T-helper 1 cell treated with Interleukin-12 subunit alpha and Interleukin-12 subunit beta and Interleukin-4 antibody, amounts not matched to agents 30 ng/mL and 1 ng/mL, for 36 hours (primary cell): ENCODE measurements around the gene EPG5. TPM values are rescaled to one million over a fixed set of nuclear protein-coding genes. Genes with fewer than 3 reads are reported as not detected.
"Not testable (repeated sequence)": the region's sequence is repeated elsewhere in the genome, so short reads cannot be mapped to it uniquely, and the experiment has no call there.

Source experiments
- intact Hi-C: fragments of 100-400 bp; cut with micrococcal nuclease; formaldehyde crosslinking; loops from one replicate; pipeline ENCODE4 v1.15.1; 2024
- total RNA-seq: library from RNA; stranded (reverse); gene quantifications from 2 replicates; pipeline ENCODE4 v1.2.3, GENCODE V29; 2022

The EPG5 gene
- total RNA-seq, 1 donor from 2014 or later = 23.9 TPM

GRCh38 chr18:45874491-45875184, 92.5 kb downstream of the EPG5 start:
- intact Hi-C loops = loop anchor here (1.0 to 10.0 kb wide), 5 partner anchors 92 to 1520 kb away; partner anchors contain the start of gene EPG5

- intact Hi-C loops = loop anchor here (10.0 kb wide), 1 partner anchor 1517 kb away; no protein-coding TSS in a partner anchor
Measured at GRCh38 chr18:45871431-45872084, 95.6 kb downstream of the EPG5 start.

DNA sequence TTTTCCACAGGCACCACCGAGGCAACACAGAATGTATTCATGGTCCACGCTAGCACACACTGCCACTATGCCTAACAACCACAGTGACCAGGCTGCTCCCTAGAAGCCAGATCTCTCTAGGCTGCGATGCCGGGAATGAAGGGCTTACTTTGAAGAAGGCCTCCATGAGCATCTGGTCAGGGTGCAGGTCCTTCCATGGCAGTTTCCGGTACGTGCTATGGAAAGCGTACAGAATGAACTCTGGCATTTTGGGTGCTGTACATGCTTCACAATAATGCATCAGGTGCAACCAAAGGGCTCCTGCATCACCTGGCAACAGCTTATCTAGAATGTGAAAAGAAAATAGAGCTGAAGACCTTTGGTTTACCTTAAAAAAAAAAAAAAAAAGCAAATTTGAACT, 96.7 kb downstream of the EPG5 start:
- intact Hi-C loops = loop anchor here (10.0 kb wide), 1 partner anchor 1516 kb away; no protein-coding TSS in a partner anchor

- intact Hi-C loops = no loop called here
Measured at GRCh38 chr18:45865466-45865865, 101.7 kb downstream of the EPG5 start.

DNA sequence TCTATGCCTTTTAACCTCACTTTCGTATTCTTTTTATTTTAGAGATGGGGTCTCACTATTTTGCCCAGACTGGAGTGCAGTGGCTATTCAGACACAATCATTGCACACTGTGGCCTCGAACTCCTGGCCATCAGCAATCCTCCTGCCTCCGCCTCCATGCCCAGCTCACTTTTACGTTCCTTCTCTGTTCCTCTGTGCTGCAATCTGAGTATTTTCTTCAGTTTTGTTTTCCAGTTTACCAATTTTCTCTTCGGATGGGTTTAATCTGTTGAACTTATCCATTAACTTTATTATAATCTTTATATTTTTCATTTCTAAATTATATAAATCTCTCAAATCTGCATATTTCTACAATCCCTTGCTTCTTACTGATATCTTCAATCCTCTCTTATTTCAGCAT, 103.0 kb downstream of the EPG5 start:
- intact Hi-C loops = no loop called here

DNA sequence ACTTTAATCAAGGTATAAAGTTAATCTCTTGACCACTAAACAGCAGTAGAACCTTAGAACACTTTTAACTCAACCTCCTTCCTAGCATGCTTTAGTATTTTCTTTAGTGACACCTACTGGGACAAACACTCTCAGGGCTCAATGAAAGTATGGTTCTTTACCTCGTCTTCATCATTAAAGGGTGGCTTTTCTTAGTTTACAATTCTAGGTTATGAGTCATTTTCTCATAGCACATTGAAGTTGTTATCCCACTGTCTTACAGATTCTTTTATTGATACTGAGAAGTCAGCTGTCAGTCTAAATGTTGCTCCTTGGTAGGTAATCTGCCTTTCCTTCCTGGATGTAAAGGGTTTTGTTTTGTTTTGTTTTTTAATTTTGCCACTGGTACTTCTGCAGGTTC, 103.7 kb downstream of the EPG5 start:
- intact Hi-C loops = no loop called here

- intact Hi-C loops = no loop called here
Measured at GRCh38 chr18:45861926-45862325, 105.2 kb downstream of the EPG5 start.

- intact Hi-C loops = no loop called here
Measured at GRCh38 chr18:45860971-45861370, 106.2 kb downstream of the EPG5 start.

DNA sequence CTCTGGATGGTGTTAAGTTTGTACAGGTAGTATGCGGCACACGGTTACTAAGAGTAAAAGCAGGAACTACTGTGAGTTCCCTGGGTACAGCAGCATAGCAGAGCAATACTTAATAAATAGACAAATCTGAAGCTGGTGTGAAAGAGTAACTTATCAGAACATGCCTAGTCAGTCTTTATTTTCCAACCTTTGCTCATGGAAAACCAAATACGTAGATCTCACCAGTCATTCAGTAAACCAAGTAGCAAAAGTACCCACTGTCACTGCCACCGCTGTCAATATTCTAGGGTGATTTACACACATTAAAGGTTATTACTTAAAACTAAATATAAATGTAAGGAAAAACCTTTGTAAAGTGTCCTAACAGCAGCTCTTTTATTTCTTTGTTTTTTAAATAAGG, 106.6 kb downstream of the EPG5 start:
- intact Hi-C loops = no loop called here

DNA sequence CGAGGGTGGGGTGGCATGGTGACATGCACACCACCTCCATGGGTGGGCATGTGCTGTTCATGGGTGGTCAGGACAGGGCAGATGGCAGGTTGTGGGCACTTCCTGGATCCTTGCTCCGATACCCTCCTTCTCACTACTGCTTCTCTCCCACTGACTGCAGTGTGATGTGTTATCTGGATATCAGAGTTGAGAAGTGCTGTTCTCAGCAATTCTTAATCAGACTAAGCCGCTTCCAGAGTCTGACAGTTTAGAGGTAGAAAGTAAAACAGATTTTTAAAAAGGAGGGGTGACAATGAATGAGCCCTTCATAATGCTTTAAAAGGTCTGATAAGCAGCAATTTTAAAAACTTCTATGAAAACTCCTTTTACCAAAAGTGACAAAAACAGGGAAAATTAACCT, 107.8 kb downstream of the EPG5 start:
- intact Hi-C loops = no loop called here

GRCh38 chr18:45856531-45856930, 110.6 kb downstream of the EPG5 start:
- intact Hi-C loops = no loop called here

- intact Hi-C loops = no loop called here
Measured at GRCh38 chr18:45854036-45854586, 113.0 kb downstream of the EPG5 start.

DNA sequence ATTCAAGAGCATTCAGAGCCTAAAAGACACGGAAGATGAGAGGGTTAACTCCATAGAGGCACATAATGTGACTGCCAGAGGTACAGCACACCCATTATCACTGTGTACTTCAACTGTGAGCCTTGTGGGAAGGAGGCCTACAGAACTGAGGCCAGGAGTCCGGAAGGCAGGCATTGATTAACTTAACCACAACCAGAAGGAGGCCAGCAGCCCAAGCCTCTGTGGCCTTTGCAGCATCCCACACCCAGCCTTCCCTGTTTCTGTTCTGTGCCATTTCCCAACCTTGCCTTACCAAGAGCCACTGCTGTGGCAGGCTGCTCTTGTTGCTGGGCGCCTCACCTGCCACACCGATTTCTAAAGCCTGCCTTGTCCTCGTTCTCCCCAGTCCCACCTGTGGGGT, 114.5 kb downstream of the EPG5 start:
- intact Hi-C loops = no loop called here

- intact Hi-C loops = no loop called here
Measured at GRCh38 chr18:45851161-45851925, 115.8 kb downstream of the EPG5 start.

DNA sequence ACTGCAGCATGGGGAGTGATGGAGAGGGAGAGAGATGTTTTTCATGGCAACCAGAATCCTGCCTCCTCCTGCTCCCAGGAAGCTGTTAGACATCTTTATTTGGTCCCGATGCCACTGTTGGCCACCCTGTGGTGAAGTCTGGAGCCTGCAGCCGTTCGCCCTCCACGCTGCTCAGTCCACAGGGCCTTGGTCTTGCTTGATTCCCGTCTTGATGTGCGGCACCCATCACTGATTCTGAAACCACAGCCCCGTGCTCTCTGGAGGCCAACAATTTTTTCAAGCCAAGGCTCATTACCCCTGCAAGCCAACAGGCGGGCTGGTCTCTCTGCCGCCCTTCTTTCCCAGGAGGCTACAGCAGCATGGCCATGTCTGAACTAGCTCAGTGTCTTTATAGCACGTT, 117.1 kb downstream of the EPG5 start:
- intact Hi-C loops = no loop called here

GRCh38 chr18:45849529-45849928, 117.6 kb downstream of the EPG5 start:
- intact Hi-C loops = no loop called here

- intact Hi-C loops = not testable (repeated sequence)
Measured at GRCh38 chr18:45848643-45849042, 118.5 kb downstream of the EPG5 start.

- intact Hi-C loops = no loop called here
Measured at GRCh38 chr18:45847119-45847518, 120.0 kb downstream of the EPG5 start.

DNA sequence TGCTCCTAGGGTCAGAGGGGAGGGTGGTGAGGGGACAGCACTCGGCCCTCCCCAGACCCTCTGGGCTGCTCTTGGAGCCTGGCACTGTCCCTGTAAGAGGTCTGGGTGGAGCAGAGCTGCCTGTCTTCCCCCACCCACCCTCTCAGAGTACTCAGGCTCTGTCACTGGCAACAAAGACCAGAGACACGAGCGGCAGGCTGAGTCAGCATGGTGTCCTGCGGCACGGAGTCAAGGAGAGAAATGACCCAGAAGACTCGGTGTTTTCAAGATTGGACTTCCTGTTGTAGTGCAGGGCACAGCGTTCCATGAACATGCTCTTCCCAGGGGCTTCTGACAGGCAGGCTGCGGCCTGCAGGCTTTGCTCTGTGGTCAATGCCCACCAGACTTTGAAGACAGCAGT, 121.7 kb downstream of the EPG5 start:
- intact Hi-C loops = no loop called here

- intact Hi-C loops = no loop called here
Measured at GRCh38 chr18:45844938-45845337, 122.2 kb downstream of the EPG5 start.

- intact Hi-C loops = no loop called here
Measured at GRCh38 chr18:45843019-45843418, 124.1 kb downstream of the EPG5 start.
